Type B pancreatic cell (in vitro differentiated cells): ENCODE results near the gene CD36. TPM values are rescaled to one million over a fixed set of nuclear protein-coding genes. Genes with fewer than 3 reads are reported as not detected.

Source experiments
- DNase-seq: peaks from one replicate; pipeline ENCODE4 v3.0.0; 2021; ENCODE audit warnings: mixed read lengths; ENCODE audit not compliant: unreplicated experiment; ENCODE audit errors: extremely low spot score
- H3K27ac Mint-ChIP-seq: 2 replicates; pipeline ENCODE4 v1.8.0; 2021; ENCODE audit warnings: mild to moderate bottlenecking, mixed read lengths
- H3K27me3 Mint-ChIP-seq: 2 replicates; pipeline ENCODE4 v1.8.0; 2021; ENCODE audit warnings: mixed read lengths
- H3K36me3 Mint-ChIP-seq: 2 replicates; pipeline ENCODE4 v1.8.0; 2021; ENCODE audit warnings: mixed read lengths
- H3K4me1 Mint-ChIP-seq: one replicate; pipeline ENCODE4 v1.8.0; 2021; ENCODE audit warnings: mixed read lengths; ENCODE audit not compliant: unreplicated experiment
- H3K4me3 Mint-ChIP-seq: 2 replicates; pipeline ENCODE4 v1.8.0; 2021; ENCODE audit warnings: mild to moderate bottlenecking, mixed read lengths
- H3K9me3 Mint-ChIP-seq: 2 replicates; pipeline ENCODE4 v1.8.0; 2021; ENCODE audit warnings: mixed read lengths
- total RNA-seq: library from RNA; stranded (reverse); gene quantifications from 2 replicates; pipeline ENCODE4 v1.2.1, GENCODE V29; 2021; ENCODE audit warnings: low replicate concordance
- TF ChIP-seq, protein P1 (sequence below): fragments of 200-600 bp; sonication (generic); conservative IDR thresholded peaks from 2 replicates; pipeline ENCODE4 v1.5.0; 2021; ENCODE audit warnings: antibody characterized with exemption, mild to moderate bottlenecking

CD36 gene
- total RNA-seq, 1 donor from 2014 or later: 6.7 TPM

DNA sequence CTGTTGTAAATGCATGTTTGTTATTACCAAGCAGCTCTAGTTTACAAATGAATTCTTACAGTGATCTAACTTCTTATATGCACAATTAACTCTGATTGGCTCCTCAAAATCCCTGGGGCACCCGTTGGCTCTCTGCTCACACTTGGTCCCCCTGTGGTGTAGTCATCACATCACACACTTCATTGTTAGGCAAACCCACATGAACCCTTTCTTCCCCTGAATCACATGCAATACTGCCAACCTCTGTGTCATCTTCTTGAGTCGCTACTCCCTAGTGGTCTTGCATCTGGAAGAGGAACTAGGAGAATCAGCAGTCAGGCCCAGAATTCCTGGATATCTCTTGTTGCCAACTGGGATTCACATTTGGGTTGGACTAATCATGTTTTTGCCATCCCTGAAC, 73.1 kb downstream of the CD36 start:
- Mint-ChIP-seq H3K36me3 (no peaks in the 10 kb centered on the region), H3K27ac (no peak overlapping the region), H3K9me3 (no peaks in the 10 kb centered on the region), H3K4me1 (no peaks in the 10 kb centered on the region), H3K27me3 (no peaks in the 10 kb centered on the region), H3K4me3 (no peak overlapping the region)
- DNase-seq: no peak
- TF ChIP-seq, protein P1, sequence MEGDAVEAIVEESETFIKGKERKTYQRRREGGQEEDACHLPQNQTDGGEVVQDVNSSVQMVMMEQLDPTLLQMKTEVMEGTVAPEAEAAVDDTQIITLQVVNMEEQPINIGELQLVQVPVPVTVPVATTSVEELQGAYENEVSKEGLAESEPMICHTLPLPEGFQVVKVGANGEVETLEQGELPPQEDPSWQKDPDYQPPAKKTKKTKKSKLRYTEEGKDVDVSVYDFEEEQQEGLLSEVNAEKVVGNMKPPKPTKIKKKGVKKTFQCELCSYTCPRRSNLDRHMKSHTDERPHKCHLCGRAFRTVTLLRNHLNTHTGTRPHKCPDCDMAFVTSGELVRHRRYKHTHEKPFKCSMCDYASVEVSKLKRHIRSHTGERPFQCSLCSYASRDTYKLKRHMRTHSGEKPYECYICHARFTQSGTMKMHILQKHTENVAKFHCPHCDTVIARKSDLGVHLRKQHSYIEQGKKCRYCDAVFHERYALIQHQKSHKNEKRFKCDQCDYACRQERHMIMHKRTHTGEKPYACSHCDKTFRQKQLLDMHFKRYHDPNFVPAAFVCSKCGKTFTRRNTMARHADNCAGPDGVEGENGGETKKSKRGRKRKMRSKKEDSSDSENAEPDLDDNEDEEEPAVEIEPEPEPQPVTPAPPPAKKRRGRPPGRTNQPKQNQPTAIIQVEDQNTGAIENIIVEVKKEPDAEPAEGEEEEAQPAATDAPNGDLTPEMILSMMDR: no peak

DNA sequence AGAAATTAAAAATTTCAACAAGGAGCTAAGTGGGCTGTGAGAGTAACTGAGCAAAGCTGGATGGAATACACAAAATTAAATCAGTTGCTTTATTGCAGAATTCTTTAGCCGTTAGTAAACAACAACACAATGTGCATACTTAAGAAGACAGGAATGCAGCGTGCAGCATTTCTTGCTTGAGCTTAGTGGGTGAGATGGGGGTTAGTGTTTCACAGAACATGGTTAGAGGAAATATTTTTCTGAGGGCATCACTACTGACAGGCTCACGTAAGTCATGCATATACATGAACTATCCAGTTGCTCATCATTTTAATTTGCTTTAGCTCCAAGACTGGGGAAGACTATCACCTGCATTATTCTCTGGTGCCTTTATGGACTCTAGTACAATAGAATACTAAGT, 80.8 kb downstream of the CD36 start:
- Mint-ChIP-seq H3K27ac (no peak overlapping the region), H3K4me3 (no peak overlapping the region), H3K36me3 (no peaks in the 10 kb centered on the region), H3K9me3 (no peaks in the 10 kb centered on the region), H3K4me1 (peaks cover 9% of the 10 kb centered on the region), H3K27me3 (no peaks in the 10 kb centered on the region)
- no peak for DNase-seq
- TF ChIP-seq, protein P1: no peak

DNA sequence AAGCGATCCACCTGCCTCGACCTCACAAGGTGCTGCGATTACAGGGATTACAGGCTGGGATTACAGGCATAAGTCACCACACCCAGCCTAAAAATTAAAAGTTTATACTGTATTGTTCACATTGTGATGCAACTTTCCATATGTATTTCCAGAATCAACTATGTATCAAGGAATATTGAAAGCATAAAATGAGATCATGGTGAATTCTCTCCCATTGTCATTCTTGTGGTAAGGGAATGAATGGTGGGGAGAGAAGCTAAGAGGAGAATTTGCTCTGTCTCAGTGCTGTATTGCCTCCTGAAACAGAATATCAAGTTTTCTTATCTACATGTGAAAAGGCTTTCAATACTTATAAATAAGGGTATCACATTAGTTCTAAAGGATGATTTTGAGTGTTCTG, 81.7 kb downstream of the CD36 start:
- TF ChIP-seq, protein P1: no peak
- Mint-ChIP-seq H3K27ac (no peak overlapping the region), H3K27me3 (no peaks in the 10 kb centered on the region), H3K4me1 (peaks cover 12% of the 10 kb centered on the region), H3K4me3 (no peak overlapping the region), H3K9me3 (no peaks in the 10 kb centered on the region), H3K36me3 (no peaks in the 10 kb centered on the region)
- no peak for DNase-seq

DNA sequence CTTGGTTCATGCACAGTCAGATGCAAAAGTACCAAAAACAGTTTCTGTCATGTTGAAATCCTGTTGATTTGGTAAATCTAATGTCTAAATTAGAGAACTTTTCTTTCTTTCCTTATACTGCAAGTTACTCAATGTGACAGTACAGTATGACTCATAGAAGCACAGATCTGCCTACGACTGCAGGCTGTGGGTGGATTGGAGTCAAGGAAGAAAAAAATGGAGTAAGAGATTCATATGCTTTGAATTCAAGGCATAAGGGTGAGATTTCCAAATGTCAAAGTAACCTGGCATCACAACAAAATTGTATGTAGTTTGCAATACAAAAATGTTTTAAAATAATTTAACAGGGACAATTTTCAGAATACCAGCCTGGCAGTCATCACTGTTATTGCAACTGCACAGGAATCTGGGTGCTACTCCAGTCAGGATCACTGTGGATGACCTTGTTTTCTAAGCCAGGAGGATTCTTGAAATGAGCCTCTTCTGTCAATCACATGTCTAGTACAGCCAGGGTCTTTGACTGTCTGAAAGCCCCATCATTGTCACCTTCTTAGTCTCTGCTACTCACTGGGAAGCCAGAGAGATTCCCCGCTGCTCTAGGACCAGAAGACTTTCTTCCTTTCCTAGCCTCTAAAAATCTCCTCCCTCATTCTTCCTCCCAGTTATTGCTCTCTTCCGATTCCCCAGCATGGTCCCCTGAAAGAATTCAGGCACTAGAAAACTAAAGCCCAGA, 83.6 kb downstream of the CD36 start:
- H3K36me3 Mint-ChIP-seq: no peaks in the 10 kb centered on the region
- peak overlapping the region; percentile 18 for H3K4me3 Mint-ChIP-seq
- H3K27me3 Mint-ChIP-seq: no peaks in the 10 kb centered on the region
- peaks cover 16% of the 10 kb centered on the region for H3K4me1 Mint-ChIP-seq
- no peaks in the 10 kb centered on the region for H3K9me3 Mint-ChIP-seq
- H3K27ac Mint-ChIP-seq: peak overlapping the region; percentile 27
- TF ChIP-seq, protein P1: no peak
- DNase-seq: no peak

DNA sequence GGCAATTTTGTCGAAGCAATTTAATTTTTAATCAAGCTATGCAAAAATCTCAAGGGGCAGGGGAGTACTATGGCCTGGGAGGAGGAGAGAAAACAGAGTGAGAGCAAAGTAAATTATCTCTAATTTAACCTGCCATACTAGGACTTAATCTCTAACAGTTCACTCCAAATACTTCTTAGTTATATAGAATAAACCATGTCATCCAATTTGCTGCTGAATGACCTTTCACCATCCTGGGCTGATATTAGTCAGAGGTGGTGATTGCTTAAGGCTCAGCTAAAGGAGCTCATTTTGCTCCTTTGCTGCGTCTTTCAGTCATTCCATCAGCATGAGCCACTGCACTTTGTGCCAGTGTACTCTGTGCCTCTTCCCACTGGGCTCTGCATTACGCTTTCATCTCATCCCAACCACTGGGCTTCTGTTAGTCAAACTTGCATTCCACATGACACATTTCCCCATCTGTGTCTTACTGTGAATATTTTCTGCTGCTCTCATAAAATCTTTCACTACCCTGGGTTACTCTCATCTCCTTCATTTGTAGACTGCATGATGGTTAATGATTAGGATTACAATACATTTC, 84.3 kb downstream of the CD36 start:
- no peak for DNase-seq
- Mint-ChIP-seq H3K36me3 (no peaks in the 10 kb centered on the region), H3K4me3 (no peak overlapping the region), H3K27ac (peak overlapping the region; percentile 27), H3K4me1 (peaks cover 16% of the 10 kb centered on the region), H3K9me3 (no peaks in the 10 kb centered on the region), H3K27me3 (no peaks in the 10 kb centered on the region)
- TF ChIP-seq, protein P1: no peak
